Stimulated activated CD4-positive, alpha-beta T cell treated with anti-CD3 and anti-CD28 coated beads, Interleukin-4, amount 100 ng/mL, for 1 hour (primary cell): ENCODE results near the gene STK10.
"Not testable (repeated sequence)": the region's sequence is repeated elsewhere in the genome, so short reads cannot be mapped to it uniquely, and the experiment has no call there.

Source experiments
- DNase-seq: peaks from one replicate; pipeline ENCODE4 v3.0.0-alpha.2; 2020

Gene STK10

DNA sequence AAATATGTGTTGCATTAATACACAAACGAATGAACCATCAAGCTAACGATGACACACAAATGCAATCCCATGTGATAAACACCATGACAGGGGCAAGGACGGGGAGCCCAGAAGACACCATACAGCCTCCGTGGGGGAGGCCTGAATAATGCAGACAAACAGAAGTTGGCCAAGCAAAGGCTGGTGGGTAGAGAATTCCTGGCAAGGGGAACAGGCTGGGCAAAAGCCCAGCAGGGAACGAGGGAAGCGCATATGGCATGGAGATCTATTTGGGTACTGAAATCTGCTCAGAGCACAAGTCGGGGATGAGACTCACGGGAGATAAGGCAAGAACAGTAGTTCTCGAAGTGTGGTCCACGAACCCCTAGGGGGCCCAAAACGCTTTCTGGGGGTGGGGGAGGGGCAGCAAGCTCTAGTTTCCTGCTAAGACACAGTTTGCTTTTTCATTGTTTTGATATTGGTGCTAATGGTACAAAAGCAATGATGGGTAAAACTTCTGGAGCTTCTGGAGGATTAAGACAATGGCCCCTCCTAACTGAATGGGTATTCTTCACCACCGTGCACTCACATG lies 138.7 kb downstream of the STK10 start:
- DNase-seq = no peak

DNA sequence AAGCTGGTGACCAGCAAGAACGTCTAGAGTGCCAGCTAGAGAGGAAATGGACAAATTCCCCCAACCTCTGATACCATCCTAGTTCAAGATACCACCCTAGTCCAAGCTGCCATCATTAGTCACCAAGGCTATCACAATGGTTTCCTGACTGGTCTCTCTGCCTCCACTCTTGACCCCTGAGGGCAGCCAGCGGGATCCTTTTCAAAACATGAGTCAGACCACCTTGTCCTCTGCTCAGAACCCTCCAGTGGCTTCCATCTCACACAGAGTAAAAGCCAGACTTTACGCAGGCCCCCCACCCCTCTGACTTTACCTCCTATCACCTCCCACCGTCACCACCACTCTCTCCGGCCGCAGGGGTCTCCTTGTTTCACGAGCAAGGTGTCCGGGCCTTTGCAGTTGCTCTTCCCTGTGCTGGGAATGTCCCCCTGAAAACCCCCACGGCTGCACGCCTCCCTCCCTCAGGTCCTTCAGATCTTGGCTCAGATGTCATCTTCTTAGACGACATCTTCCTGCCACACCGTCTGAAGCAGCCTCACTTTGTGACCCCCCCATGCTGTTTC lies 139.4 kb downstream of the STK10 start:
- DNase-seq = no peak

DNA sequence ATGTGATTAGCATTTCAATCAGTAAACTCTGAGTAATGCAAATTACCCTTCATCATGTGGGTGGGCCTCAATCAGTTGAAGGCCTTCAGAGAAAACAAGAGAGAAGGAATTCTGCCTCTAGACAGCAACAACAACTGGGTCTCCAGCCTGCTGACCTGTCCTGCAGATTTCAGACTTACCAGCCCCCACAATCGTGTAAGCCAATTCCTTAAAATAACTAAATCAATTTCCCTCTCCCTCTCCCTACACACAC lies 139.9 kb downstream of the STK10 start:
- DNase-seq = no peak

DNA sequence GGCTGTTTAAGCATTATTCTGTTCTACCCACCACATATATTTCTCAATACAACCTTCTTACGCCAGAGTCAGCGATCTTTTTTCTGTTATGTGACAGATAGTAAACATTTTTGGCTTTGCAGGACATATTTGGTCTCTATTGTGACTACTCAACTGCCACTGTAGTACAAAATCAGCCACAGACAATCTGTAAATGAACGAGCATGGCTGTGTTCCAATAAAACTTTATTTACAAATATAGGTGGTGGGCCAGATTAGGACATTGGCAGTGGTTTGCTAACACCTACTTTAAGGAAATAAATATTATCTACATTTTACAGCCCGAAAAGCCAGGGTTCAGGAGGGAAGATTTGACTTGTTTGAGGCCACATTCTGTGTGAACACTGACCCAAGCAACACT lies 141.4 kb downstream of the STK10 start:
- no peak for DNase-seq

DNA sequence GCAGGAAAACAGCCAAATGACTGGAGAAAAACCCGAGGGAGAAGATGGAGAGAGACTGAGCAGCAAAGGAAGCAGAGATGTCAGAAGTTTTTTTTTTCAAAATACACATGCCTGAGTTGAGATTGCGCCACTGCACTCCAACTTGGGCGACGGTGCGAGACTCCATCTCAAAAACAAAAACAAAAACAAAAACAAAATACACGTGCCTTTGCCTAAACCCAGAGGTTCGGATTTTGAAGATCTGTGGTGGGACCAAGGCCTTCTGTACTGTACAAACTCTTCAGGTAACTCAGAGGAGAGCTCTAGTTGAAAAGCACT lies 142.8 kb downstream of the STK10 start:
- no peak for DNase-seq

DNA sequence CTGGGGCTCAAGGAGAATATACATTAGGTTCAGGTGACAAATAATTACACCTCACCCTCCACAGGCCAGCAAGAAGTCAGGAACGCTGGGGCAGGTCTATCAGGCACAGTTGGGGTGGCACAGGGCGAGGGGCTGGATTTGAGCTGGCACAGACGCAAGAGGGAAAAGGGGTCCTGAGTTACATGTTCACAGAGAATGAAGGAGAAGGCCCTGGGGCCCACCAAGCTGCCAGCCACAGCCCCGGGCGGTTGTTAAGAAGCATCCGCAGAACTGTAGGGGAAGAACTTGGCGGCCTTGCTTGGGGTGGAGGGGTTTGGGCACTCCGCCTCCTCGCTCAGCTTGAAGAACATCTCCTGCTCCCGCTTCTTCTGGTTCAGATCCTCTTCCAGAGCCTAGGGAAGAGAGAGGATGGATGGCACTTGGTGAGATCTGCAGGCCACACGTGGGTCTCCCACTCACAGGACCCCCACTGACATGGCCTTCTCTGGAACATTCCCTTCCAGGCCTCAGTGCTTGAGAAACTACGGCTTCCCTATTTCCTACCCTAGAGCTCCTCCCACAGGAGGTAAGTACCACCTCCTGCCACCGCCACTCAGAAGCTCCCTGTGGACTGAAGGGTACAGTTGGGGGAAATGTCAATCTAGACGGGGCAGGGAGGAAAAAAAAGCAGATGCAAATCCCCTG lies 143.3 kb downstream of the STK10 start:
- DNase-seq = no peak

DNA sequence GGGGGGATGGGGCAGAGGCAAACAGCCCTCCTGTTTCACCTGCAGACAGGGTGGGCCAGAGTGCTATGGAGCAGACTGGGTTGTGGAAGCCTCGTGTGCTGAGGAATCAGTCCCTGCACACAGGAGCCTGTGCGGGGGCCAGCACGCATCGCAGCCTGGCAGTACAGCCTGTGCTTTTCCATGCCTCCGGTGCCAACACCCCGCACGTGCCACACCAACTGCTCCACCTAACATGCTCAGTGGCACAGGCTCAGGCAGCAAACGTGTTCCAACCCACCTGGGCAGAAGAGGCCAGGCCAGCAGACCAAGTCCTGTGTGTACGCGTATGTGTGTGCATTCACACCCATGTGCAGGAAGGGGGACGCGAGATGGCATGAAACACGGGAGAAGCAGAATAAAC lies 144.2 kb downstream of the STK10 start:
- DNase-seq = no peak

DNA sequence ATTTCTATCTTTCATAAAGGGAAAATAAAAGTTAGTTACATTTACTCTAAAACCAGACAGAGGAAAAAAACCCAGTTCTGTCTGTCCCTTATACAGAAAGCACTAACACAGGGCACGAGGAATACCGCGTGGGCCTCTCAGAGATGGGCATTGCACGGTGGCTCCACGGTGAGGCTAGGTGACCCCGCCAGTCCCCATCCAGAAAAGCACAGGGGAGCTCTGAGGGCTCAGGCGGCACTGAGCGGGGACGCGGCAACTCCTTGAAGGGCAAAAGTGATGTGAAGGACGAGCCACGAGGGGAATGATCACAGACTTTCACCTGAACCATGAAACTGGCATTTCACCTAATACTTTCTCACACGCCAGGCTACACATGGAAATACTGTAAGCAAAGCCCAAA lies 145.8 kb downstream of the STK10 start:
- no peak for DNase-seq

DNA sequence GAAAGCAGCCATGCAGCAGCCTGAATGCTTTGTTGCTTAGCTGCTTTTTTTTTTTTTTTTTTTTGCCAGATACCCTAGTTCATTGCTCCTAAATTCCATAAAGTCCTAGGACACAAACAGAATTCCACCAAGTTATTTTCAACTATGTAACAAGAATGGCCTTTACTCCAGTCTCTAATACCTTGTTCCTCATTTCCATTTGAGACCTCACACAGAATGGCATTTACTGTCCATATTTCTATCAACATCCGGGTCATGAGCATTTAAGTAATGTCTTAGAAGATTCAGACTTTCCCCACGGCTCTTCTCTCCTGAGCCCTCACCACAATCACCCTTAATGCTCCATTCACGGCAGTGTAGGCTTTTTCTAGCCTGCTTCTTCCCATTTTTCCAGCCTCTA lies 149.9 kb downstream of the STK10 start:
- no peak for DNase-seq

DNA sequence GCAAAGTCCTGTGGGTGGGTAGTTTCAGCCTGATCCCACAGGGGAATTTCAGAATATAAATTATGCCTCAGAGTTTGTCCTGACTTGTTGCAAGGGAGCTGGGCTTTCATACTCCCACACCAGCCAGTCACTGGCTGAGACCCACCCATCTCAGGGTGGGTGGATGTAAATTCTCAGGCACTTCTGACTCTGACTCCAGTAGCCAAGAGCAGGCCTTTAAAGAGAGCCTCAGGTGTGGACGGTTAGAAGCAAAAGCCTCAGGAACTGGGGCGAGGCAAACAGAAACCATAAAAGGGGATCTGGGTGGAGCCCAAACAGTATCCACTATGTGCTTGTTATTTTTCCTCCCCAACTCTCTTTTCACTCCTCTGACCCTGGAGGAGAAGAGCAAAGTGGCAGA lies 153.0 kb downstream of the STK10 start:
- DNase-seq = no peak

DNA sequence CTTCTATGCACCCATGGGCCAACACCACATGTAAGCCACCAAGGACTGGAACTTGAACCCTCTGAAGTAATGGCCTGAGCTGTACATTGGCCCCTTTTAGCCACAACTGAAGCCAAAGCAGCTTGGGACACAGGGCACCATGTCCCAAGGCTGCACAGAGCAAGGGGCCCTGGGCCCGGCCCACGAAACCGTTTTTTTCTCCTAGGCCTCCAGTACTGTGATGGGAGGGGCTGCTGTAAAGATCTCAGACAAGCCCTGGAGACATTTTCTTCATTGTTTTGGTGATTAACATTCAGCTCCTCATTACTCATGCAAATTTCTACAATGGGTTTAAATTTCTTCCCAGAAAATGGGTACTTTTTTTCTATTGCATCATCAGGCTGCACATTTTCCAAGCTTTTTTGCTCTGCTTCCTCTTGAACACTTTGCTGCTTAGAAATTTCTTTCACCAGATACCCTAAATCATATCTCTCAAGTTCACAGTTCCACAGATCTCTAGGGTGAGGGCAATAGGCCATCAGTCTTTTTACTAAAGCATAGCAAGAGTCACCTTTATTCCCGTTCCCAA lies 156.0 kb downstream of the STK10 start:
- no peak for DNase-seq

DNA sequence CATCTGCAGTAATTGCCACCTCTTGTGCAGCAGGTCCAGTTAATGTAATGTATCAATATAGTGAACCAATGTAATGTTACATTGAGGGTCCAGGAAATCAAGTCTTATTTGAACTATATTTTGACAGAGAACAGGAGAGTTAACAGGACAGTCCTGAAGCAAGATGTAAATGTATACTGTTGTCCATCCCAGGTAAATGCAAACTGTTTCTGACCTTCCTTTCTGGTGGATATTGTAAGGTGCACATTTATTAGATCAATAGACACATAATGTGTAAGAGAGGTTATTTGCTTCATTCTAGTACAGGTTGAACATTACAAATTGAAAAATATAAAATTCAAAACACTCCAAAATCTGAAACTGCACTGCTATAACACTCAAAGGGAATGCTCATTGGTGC lies 158.1 kb downstream of the STK10 start:
- no peak for DNase-seq

DNA sequence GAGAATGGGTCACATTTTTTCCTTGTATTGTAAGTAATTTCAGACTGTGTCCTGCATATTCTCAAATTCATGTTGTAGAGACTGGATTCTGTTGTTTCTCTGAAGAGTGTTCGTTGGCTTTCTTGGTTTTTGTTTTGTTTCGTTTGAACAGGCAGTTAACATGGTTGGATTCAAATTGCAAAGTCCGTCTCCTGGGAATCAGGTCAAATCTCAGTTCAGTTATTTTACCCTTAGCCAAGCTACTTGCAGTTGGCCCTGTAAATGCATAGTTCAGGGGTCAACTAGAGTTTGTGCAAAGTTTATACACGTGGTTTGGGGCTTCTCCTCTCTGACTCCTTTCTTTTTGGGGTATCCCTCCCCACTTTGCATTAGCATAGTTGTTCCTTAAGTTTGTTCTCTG lies 159.9 kb downstream of the STK10 start:
- no peak for DNase-seq

DNA sequence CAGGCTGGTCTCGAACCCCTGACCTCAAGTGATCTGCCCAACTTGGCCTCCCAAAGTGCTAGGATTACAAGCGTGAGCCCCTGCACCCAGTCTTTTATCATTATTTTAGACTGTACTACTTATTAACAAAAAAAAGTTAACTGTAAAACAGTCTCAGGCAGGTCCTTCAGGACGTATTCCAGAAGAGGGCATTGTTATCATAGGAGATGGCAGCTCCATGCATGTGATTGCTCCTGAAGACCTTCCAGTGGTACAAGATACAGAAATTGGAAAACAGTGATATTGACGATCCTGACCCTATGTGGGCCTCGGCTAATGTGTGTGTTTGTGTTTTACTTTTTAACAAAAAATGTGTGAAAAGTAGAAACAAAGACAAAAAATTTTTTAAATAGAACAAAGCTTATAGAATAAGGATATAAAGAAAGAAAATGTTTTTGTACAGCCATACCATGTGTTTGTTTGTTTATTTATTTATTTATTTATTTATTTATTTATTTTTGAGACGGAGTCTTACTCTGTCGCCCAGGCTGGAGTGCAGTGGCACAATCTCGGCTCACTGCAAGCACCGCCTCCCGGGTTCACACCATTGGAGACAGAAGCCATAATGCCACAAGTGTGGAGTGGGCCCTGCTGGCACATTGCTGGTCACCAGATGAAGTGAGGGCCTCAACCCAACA lies 167.8 kb downstream of the STK10 start:
- DNase-seq = not testable (repeated sequence)

DNA sequence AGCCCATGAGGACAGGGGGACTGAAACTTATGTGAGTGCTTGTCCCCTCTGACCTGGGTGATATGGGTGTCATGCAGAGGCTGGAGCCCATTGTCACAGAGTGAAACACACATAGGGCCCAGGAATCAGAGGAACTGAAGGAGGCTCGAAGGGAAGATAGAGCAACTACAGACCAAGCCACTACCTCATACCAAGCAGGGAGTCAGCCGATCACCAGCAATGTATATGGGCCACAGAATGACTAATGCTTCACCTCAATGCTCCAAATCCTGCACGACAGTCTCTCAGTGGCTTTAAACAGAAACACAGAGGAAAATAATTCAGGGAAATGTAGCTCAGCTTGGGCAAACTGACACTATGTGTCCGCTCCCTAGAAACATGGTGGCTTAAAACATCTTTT lies 172.7 kb downstream of the STK10 start:
- no peak for DNase-seq

DNA sequence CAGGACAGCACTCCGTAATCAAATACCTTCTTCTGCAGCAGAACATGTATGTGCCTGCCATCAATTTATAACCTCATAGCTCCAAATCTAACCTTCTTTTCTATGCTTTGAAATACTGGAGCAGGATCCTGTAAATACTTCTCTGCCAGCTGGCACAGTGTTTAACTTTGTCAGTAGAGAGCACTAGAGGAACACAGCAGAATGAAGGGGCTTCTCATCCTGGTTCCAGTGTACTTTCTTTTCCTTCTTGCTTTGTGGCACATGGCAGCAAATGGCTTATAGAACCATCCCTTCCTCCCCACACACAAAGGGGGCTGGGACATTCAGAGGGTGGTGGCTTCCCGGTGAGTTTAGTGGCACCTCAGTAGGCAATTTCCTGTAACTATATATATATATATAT lies 177.7 kb downstream of the STK10 start:
- no peak for DNase-seq

DNA sequence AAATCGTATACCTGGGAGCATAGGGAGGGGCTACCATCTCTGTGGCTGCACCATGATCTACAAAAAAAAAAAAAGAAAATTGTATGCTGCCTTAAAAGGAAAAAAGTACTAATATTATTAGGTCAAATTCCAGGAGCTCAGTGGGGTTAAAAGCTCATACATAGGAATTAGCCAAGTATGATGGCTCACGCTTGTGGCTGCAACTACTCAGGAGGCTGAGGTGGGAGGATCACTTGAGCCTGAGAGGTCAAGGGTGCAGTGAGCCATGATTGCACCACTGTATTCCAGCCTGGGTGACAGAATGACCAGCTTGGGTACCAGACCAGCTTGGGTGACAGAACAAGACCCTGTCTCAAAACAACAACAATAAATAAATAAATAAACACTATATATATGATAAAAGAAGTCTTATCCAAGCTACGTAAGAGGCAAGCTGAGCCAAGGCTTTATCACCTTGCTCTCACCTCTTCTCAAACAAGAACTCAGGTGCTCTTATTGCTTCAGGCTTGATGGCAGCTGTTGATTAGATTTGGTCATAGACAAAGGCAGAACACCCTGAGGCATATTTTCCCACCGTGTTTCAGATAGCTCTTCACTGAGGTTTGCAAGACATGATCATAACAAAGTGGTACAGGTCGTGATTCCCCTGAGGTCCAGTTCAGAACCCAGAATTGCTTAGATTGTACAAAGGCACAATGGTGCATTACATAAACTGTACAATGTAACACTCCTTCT lies 178.3 kb downstream of the STK10 start:
- DNase-seq = no peak

DNA sequence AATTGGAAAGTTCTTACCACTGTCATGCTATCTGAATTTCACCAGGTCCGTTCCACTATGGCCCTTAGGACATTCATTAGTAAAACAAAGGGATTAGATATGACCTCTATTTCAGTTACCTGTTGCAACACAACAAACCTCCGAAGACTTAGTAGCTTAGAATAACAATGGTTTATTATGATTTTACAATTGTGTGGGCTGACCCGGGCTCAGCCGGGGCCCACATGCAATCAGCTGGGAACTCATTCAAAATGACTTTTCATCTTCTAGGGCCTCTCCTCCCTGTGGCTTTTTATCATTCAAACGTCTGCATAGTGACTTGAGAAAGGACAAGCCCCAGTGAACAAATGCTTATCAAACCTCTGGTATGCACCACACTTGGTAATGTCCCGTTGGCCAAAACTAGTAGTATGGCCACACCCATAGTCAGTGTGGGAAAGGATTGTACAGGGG lies 179.3 kb downstream of the STK10 start:
- no peak for DNase-seq

DNA sequence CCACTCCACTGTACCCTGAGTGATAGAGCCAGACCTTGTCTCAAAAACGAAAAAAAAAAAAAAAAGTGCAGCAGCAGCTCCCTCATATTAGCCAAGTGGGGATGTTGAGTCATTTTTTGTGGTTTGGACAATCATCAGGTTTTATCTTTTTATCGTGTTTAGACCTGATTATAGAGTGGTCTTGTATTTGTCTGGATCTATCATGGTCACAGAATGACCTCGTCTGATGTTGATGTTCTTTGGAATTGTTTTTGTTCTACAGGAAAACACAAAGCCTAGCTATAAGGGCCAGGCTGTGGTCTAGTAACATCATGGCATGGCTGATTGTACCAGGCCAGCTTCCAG lies 179.9 kb downstream of the STK10 start:
- no peak for DNase-seq

DNA sequence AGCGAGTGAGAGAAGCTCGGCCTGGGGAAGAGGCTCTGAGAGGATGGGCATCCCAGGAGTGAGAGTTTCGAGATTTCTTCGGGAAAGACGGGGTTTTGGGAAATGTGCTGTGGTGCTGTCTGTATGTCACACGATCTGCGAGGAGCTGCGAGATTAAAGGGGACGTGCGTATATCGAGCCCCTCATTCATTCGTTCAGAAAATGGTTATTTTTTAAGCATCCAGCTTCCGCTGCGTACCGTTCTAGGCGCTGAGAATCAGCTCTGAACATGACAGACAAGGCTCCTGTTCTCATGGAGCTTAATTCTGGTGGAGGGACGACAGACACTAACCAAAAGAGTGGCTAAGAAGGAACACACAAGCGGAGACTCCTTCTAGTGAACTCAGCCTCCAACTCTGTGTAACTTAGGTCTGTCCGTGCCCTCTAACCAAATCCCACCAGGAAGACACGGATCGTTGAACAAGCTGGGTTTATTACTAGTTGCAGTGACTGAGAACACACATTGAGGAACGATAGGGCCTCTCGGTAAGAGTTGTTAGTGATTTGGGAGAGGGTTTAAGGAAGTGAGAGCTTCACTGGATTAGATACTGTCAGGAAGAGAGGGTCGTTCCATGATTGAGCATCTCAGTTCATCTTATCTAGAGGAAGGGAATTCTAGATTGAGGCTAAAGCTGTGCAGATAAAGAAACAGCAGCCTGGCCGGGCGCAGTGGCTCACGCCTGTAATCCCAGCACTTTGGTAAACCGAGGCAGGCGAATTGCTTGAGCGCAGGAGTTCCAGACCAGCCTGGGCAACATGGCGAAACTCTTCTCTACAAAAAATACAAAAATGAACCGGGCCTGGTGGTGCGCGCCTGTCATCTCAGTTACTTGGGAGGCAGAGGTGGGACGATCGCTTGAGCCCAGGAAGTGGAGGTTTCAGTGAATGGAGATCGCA lies 180.6 kb downstream of the STK10 start:
- no peak for DNase-seq

DNA sequence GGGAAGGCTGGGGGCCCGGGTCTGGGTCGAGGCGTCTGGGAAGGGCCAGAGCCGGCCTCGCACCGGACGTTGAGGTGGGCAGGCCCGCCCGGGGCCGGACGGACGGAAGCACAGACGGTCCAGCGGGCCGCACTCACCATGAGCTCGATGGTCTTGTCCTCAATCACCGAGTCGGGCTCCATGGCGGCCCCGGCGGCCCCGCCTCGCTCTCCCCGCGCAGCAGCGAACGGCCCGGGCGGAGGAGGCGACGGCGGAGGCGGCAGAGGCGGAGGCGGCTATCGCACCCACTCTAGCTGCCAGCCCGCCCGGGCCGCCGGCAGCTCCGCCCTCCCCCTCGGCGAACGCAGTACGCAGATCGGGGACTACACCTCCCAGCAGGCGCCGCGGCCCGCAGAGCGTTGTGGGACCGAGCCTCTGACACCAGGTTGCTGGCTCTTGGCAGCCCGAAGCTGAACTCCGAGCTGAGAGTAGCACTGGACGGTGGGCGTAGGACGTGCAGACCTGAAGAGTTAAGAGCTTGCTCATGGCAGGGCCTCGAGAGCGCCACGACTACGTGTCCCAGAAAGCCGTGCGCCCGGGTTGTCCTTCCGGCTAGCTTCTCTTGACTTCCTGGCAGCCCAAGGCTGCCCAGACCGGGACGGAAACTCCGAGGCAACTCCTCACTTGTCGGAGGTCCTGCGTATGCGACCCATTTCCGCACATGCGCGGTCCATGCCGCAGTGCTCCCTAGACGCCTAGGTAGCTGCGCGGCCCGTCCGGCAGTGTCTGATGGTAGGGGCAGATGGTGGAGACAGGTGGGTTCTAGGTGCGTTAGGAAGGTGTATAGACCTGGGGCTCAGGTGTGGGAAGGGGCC lies 181.5 kb downstream of the STK10 start, which contains the start of gene FBXW11:
Gene FBXW11, minus strand, starts transcription at position 318 of the 854 bp plus-strand sequence. Its CDS starts 136 bp downstream, at position 182.
- peak; percentile 94 for DNase-seq
